Measurements from ENCODE around the gene CEACAM7.

GRCh38 chr19:41627966-41628675 is 59.9 kb downstream of the CEACAM7 start:
- TF ChIP-seq CTCF (IDR thresholded peaks at IDR 0.05): no peak
- no peak for TF ChIP-seq POLR2A (IDR thresholded peaks at IDR 0.05)
